Heart left ventricle (tissue), 16 donors: ENCODE data around the gene MGAT4B. TPM values are rescaled to one million over a fixed set of nuclear protein-coding genes. Genes with fewer than 3 reads are reported as not detected.
A peak's percentile ranks its signal among the peaks of the same experiment; 100 is the strongest.

Experiments
- ATAC-seq, 4 donors: fragments of 200-7000 bp; cut with Tn5 transposase; one replicate each; pipeline ENCODE4 v1.9.1; 2020 to 2022; ENCODE audit warnings: moderate library complexity in 4 of 4, mild to moderate bottlenecking in 3 of 4, moderate number of reproducible peaks in 1 of 4
- DNase-seq, 5 donors: peaks; one replicate each; pipeline ENCODE4 v3.0.0-alpha.2; 2020
- H3K27ac ChIP-seq, 12 donors: fragments of 200-600 bp; sonication (generic) in 4 of 12; one replicate each; pipeline versions ENCODE4 v1.5.0 to v1.8.0; 2016 to 2022; ENCODE audit warnings: mild to moderate bottlenecking in 2 of 12
- H3K27me3 ChIP-seq, 9 donors: fragments of 200-600 bp; sonication (generic) in 2 of 9; one replicate each; pipeline versions ENCODE4 v1.5.1 to v1.8.0; 2016 to 2022; ENCODE audit warnings: mild to moderate bottlenecking in 3 of 9
- H3K36me3 ChIP-seq, 9 donors: fragments of 200-600 bp; sonication (generic) in 2 of 9; one replicate each; pipeline versions ENCODE4 v1.5.0 to v1.8.0; 2018 to 2022; ENCODE audit warnings: mild to moderate bottlenecking in 2 of 9
- H3K4me1 ChIP-seq, 12 donors: fragments of 200-600 bp; sonication (generic) in 4 of 12; one replicate each; pipeline versions ENCODE4 v1.5.0 to v1.8.0; 2016 to 2022; ENCODE audit warnings: mild to moderate bottlenecking in 3 of 12
- H3K4me3 ChIP-seq, 12 donors: fragments of 200-600 bp; sonication (generic) in 4 of 12; one replicate each; pipeline versions ENCODE4 v1.5.0 to v1.8.0; 2017 to 2022; ENCODE audit warnings: mild to moderate bottlenecking in 9 of 12, moderate library complexity in 4 of 12
- H3K9me3 ChIP-seq, 12 donors: fragments of 200-600 bp; sonication (generic) in 4 of 12; one replicate each; pipeline versions ENCODE4 v1.5.0 to v1.8.0; 2016 to 2022; ENCODE audit warnings: mild to moderate bottlenecking in 1 of 12
- POLR2A ChIP-seq, 2 donors: fragments of 450-650 bp; IDR thresholded peaks; one replicate each; pipeline ENCODE4 v1.6.1; 2017; ENCODE audit warnings: antibody characterized with exemption in 2 of 2, mild to moderate bottlenecking in 2 of 2, moderate library complexity in 2 of 2
- WGBS, 4 donors: extraction: QIAGEN DNeasy Blood & Tissue Kit in 2 of 4; methylation state at CpG; one replicate each; pipeline versions ENCODE4 v1.1.5 to v1.1.7; 2013 to 2018; 5-methylcytosine and 5-hydroxymethylcytosine counted together
- intact Hi-C, 10 donors: fragments of 100-400 bp; cut with DNase I; formaldehyde crosslinking; loops; one replicate each; pipeline versions ENCODE4 v1.11.1 to v1.14.2; 2022
- polyA plus RNA-seq, 2 donors: library from polyadenylated mRNA; stranded (reverse); fragments of 200-250 nt; gene quantifications; one replicate each; pipeline ENCODE4 v1.2.3, GENCODE V29; 2013
- total RNA-seq, 9 donors: library from RNA; depleted of rRNA in 2 of 9; stranded (reverse); fragments of >200 nt in 2 of 9; fragmentation: NEBNext Ultra II Directional in 3 of 9; extraction: Animal tissue kit (Norgen Biotek cat#: 25700) in 3 of 9; gene quantifications; one replicate each; pipeline versions ENCODE4 v1.1.0 to v1.2.4, GENCODE V29; 2016 to 2023
- TF ChIP-seq, protein P1 (sequence below), 12 donors: fragments of 200-600 bp; sonication (generic) in 4 of 12; IDR thresholded peaks; one replicate each; pipeline versions ENCODE4 v1.5.0 to v1.8.0; 2018 to 2022; ENCODE audit warnings: antibody characterized with exemption in 12 of 12, mild to moderate bottlenecking in 5 of 12
- donor health status: ischemic (EF 13 %, LVEDD 7.1; RV severe dilation, severe dysfunction).
- donor health status: healthy with polysubstance abuse.
- donor health status: DM: no; HTN: yes; CAD: no.
- donor health status: DM: no; HTN: no; CAD: no.
- donor health status: ischemic (EF 25% LVEDD 6.9; RV normal size, moderate dysfunction).
- donor health status: ischemic (EF 25% LVEDD 5.7; RV mildly dilated, moderate dysfunction).
- donor health status: healthy.
- donor health status: DM: yes; HTN: yes; CAD: no.
- donor health status: ischemic (EF 35%, LVEDD 5.7; RV mildly dilated, moderate dysfunction).
- donor health status: nonischemic (EF 11% LVEDD 7.7; RV severe dilation, severe dysfunction).
- donor health status: DM: yes; HTN: yes; CAD: no.
- donor health status: PGD.
- donor health status: ischemic (EF 29% LVEDD 5.4; RV normal size, mild dysfunction).
- donor health status: nonischemic (EF 23%, LVEDD 6.1; RV moderate dilation, normal function).

MGAT4B gene
- total and polyA plus RNA-seq, 11 donors: 49.6 to 209 (median 105) TPM

DNA sequence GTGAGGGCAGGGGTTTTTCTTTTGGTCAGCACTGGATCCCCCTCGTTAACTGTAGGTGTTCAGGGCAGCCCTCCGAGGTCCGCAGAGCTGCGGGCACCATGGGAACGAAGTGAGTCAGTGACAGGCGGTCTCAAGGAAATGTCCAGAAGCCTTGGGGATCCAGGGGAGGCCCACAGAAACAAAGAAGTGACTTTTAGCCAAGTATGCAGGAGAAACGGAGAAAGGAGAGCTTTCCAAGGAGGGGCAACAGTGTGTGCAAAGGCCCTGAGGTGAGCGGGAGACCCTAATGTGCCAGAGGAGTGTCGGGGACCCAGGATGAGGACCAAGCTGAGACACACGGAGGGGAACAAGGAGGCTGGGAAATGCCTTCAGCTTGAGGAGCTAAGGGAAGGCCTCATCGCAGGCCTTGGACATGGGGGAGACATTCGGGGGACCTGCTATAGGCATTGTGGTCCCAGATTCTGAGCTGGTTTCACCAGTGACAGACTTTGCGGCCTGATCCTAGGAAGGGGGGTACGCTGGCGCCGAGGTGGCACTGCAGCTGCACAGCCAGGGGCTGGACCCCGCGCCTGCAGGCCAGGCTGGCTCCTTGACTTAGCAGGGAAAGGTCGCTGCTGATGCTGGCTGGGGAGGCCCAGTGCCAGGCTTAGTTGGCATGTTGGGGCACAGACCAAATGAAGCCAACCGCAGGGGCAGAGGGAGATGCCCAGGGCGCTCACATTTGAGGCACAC is 9.6 kb downstream of the MGAT4B start:
- no peaks in the 10 kb centered on the region for H3K27me3 ChIP-seq
- H3K4me1 ChIP-seq: peaks cover 5 to 55% (median 49%) of the 10 kb centered on the region in 12 donors
- peak overlapping the region in 11 of 12 donors; percentile 74 to 95 (median 85) for H3K27ac ChIP-seq
- TF ChIP-seq, protein P1, sequence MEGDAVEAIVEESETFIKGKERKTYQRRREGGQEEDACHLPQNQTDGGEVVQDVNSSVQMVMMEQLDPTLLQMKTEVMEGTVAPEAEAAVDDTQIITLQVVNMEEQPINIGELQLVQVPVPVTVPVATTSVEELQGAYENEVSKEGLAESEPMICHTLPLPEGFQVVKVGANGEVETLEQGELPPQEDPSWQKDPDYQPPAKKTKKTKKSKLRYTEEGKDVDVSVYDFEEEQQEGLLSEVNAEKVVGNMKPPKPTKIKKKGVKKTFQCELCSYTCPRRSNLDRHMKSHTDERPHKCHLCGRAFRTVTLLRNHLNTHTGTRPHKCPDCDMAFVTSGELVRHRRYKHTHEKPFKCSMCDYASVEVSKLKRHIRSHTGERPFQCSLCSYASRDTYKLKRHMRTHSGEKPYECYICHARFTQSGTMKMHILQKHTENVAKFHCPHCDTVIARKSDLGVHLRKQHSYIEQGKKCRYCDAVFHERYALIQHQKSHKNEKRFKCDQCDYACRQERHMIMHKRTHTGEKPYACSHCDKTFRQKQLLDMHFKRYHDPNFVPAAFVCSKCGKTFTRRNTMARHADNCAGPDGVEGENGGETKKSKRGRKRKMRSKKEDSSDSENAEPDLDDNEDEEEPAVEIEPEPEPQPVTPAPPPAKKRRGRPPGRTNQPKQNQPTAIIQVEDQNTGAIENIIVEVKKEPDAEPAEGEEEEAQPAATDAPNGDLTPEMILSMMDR (IDR thresholded peaks at IDR 0.05): no peak
- no peak for TF ChIP-seq POLR2A (IDR thresholded peaks at IDR 0.05)
- WGBS, 4 donors: 87 to 91% (median 89%) methylated on average over 20 to 21 of the region's 21 CpGs
- intact Hi-C loops: loop anchor here in 7 of 10 donors (1.0 to 5.0 kb wide), 5 partner anchors 32 to 64 kb away; partner anchors contain the start of gene MAML1 (in 1 of the 7)
- DNase-seq (peak in 2 of 5 donors; percentile 21 to 63), ATAC-seq (no peak)
- H3K4me3 ChIP-seq: peak overlapping the region in 10 of 12 donors; percentile 55 to 82 (median 68)
- peaks cover 7 to 50% (median 42%) of the 10 kb centered on the region in 9 donors for H3K36me3 ChIP-seq
- no peaks in the 10 kb centered on the region for H3K9me3 ChIP-seq

DNA sequence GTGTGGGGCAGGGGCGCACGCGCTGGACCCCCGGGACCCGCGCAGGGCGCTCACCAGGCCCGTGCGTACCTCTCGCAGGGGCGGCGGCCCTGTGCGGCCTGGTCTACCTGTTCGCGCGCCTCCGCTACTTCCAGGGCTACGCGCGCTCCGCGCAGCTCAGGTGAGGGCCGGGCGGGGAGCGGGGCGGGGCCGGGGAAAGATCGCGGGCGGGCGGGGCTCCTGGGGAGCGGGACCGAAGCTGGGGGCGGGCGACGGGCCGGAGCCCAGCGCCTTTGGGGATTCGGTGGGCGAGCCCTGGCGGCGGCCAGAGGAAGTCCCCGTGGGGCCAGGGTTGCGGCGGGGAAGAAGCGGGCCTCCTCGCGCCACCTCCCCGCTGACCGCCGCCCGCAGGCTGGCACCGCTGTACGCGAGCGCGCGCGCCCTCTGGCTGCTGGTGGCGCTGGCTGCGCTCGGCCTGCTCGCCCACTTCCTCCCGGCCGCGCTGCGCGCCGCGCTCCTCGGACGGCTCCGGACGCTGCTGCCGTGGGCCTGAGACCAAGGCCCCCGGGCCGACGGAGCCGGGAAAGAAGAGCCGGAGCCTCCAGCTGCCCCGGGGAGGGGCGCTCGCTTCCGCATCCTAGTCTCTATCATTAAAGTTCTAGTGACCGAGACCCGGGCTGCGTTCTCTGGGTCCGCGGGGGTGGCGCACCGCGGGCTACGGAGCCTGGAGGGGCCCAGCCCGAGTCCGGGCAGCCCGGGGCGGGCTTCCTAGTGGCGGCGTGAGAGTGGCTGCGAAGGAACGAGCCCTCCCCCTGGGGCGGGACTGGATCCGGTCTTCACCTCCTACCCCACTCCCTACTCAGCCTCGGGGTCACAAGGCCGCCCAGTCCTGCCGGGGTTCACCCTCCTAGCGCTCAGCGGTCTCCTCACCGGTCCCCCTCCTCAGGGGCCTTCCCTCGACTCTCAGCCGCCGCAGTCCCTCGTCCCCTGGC is 10.5 kb downstream of the MGAT4B start:
- H3K4me3 ChIP-seq: peak overlapping the region; percentile 46 to 82 (median 68)
- no peaks in the 10 kb centered on the region for H3K27me3 ChIP-seq
- no peaks in the 10 kb centered on the region for H3K9me3 ChIP-seq
- intact Hi-C loops: loop anchor here in 9 of 10 donors (1.0 to 5.0 kb wide), 5 partner anchors 31 to 63 kb away; partner anchors contain the start of gene MAML1 (in 1 of the 9)
- peak in 1 of 2 donors; percentile 61 for TF ChIP-seq POLR2A (IDR thresholded peaks at IDR 0.05)
- TF ChIP-seq, protein P1 (IDR thresholded peaks at IDR 0.05): peak; percentile 63 to 96 (median 88)
- H3K4me1 ChIP-seq: peaks cover 5 to 58% (median 49%) of the 10 kb centered on the region in 12 donors
- DNase-seq: peak; percentile 78 to 92 (median 85)
- ATAC-seq: peak; percentile 43 to 75 (median 66)
- WGBS, 4 donors: 3 to 7% (median 5%) methylated on average over 48 to 113 of the region's 113 CpGs
- peaks cover 7 to 42% (median 38%) of the 10 kb centered on the region in 9 donors for H3K36me3 ChIP-seq
- peak overlapping the region; percentile 63 to 95 (median 85) for H3K27ac ChIP-seq

DNA sequence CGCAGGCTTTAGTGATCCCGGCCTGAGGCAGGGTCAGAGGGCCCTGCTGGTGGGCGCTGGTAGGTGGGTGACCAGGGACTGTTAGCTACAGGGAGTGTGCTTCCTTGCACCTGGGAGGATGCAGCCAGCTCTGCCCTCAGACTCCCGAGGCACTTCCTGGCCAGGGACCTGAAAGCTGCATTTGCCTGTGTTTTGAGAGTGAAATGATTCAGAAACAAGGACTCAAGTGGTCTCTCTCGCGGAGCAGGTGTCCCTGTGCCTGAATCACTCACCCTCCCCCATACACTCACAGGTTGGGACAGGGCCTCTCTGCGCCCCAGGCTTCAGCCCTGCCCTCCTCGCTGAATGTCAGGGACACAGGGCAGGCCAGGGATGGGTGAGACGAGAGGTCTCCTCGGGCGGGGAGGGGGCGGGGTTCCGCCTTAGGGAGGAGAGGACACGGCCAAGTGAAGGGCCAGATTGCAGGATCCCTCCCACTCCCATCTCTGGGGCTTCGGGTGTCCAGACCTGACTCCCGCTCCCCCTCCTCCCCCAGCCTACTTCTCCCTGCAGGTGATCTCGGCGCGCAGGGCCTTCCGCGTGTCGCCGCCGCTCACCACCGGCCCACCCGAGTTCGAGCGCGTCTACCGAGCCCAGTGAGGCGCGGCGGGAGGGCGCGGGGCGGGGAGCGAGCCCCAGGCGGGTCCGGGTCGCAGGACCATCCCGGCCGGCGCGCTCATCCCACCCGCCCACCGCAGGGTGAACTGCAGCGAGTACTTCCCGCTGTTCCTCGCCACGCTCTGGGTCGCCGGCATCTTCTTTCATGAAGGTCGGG is 11.4 kb downstream of the MGAT4B start:
- peak in 1 of 4 donors; percentile 1 for ATAC-seq
- 11 to 38% (median 19%) methylated on average over 13 to 53 of the region's 53 CpGs for WGBS, 4 donors
- Histone ChIP-seq H3K4me3 (peak overlapping the region; percentile 46 to 82 (median 68)), H3K9me3 (no peaks in the 10 kb centered on the region), H3K36me3 (peaks cover 7 to 34% (median 32%) of the 10 kb centered on the region in 9 donors), H3K27ac (peak overlapping the region; percentile 63 to 95 (median 86)), H3K27me3 (no peaks in the 10 kb centered on the region), H3K4me1 (peaks cover 5 to 58% (median 49%) of the 10 kb centered on the region in 12 donors)
- TF ChIP-seq, protein P1 (IDR thresholded peaks at IDR 0.05): no peak
- TF ChIP-seq POLR2A (IDR thresholded peaks at IDR 0.05): no peak
- intact Hi-C loops: loop anchor here in 5 of 10 donors (2.0 to 5.0 kb wide), 3 partner anchors 30 to 33 kb away; no protein-coding TSS in a partner anchor
- peak in 2 of 5 donors; percentile 35 to 52 for DNase-seq
